Karpas-422 (cell line): Measurements from ENCODE around the gene SORCS2. TPM values are rescaled to one million over a fixed set of nuclear protein-coding genes. Genes with fewer than 3 reads are reported as not detected.

Experiments
- DNase-seq: peaks from one replicate; pipeline ENCODE4 v3.0.0-alpha.2; 2015
- H2AFZ ChIP-seq: fragments of 200-600 bp; sonication (generic); 2 replicates; pipeline ENCODE4 v1.6.1; 2014; ENCODE audit warnings: antibody characterized with exemption, low read length, mixed read lengths
- H3K27ac ChIP-seq: fragments of 200-600 bp; sonication (generic); 2 replicates; pipeline ENCODE4 v1.5.1; 2014; ENCODE audit warnings: mild to moderate bottlenecking, low read length, moderate library complexity
- H3K27me3 ChIP-seq: fragments of 200-600 bp; sonication (generic); 2 replicates; pipeline ENCODE4 v1.6.1; 2014; ENCODE audit warnings: low read length, mixed read lengths
- H3K36me3 ChIP-seq: fragments of 200-600 bp; sonication (generic); 2 replicates; pipeline ENCODE4 v1.6.1; 2014; ENCODE audit warnings: low read length, mixed read lengths; ENCODE audit not compliant: insufficient read depth
- H3K4me1 ChIP-seq: fragments of 200-600 bp; sonication (generic); 2 replicates; pipeline ENCODE4 v1.6.1; 2014; ENCODE audit warnings: mild to moderate bottlenecking, low read length, mixed read lengths
- H3K4me2 ChIP-seq: fragments of 200-600 bp; sonication (generic); 2 replicates; pipeline ENCODE4 v1.6.1; 2014; ENCODE audit warnings: low read length, low read depth, mild to moderate bottlenecking; ENCODE audit not compliant: poor library complexity, severe bottlenecking
- H3K4me3 ChIP-seq: fragments of 200-600 bp; sonication (generic); 2 replicates; pipeline ENCODE4 v1.5.1; 2014; ENCODE audit warnings: mild to moderate bottlenecking, antibody characterized with exemption, low read length, mixed read lengths
- H3K79me2 ChIP-seq: fragments of 200-600 bp; sonication (generic); 2 replicates; pipeline ENCODE4 v1.6.1; 2014; ENCODE audit warnings: mild to moderate bottlenecking, low read length, mixed read lengths
- H3K9ac ChIP-seq: fragments of 200-600 bp; sonication (generic); 2 replicates; pipeline ENCODE4 v1.6.0; 2014; ENCODE audit warnings: low read length
- H3K9me2 ChIP-seq: fragments of 200-600 bp; sonication (generic), shearing (Covaris generic); replicated peaks from 2 replicates; pipeline ENCODE4 v1.6.0; 2014; ENCODE audit warnings: mild to moderate bottlenecking, low read length, moderate library complexity; ENCODE audit not compliant: insufficient read depth
- H3K9me3 ChIP-seq: fragments of 300-700, 200-600 bp; sonication (generic); 2 replicates; pipeline ENCODE4 v1.6.1; 2014; ENCODE audit warnings: low read length, mixed read lengths
- H4K20me1 ChIP-seq: fragments of 200-600 bp; sonication (generic); 2 replicates; pipeline ENCODE4 v1.6.1; 2014; ENCODE audit warnings: mild to moderate bottlenecking, antibody characterized with exemption, low read length, low read depth; ENCODE audit not compliant: insufficient read depth
- total RNA-seq: library from RNA; depleted of rRNA; stranded (reverse); fragments of >200 nt; shearing (Covaris generic); gene quantifications from 2 replicates; pipeline ENCODE4 v1.2.3, GENCODE V29; 2014; ENCODE audit warnings: low replicate concordance

The SORCS2 gene
- total RNA-seq, 1 experiment from 2014 or later = not detected

DNA sequence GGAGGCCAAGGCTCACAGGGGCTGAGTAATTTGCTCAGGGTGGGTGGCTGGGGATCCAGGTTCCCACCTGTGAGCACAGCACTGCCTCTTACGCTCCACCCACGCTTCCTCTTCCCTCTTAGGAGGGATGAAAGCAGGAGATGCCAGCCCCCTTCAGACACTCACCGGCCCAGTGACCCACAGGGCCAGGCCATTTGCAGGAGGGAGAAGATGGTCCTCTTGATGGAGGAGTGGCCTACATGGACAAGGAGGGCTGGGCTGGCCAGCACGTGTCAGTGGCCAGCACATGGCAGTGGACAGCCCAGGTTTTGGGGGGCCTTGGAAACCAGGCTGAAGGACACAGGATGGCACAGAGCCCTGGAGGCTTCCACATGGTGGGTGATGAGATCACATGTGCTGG is 350.4 kb downstream of the SORCS2 start:
- no peaks in the 10 kb centered on the region for H3K79me2 ChIP-seq
- no peaks in the 10 kb centered on the region for H3K9me2 ChIP-seq
- H2AFZ ChIP-seq = no peak overlapping the region
- H3K4me3 ChIP-seq = no peak overlapping the region
- DNase-seq = no peak
- H3K9ac ChIP-seq = no peak overlapping the region
- H3K9me3 ChIP-seq = no peaks in the 10 kb centered on the region; the same call in 1 of the 2 replicates
- no peaks in the 10 kb centered on the region for H3K36me3 ChIP-seq
- no peaks in the 10 kb centered on the region for H4K20me1 ChIP-seq
- no peak overlapping the region for H3K27ac ChIP-seq
- no peaks in the 10 kb centered on the region for H3K4me1 ChIP-seq
- no peak overlapping the region for H3K4me2 ChIP-seq
- H3K27me3 ChIP-seq = no peaks in the 10 kb centered on the region

DNA sequence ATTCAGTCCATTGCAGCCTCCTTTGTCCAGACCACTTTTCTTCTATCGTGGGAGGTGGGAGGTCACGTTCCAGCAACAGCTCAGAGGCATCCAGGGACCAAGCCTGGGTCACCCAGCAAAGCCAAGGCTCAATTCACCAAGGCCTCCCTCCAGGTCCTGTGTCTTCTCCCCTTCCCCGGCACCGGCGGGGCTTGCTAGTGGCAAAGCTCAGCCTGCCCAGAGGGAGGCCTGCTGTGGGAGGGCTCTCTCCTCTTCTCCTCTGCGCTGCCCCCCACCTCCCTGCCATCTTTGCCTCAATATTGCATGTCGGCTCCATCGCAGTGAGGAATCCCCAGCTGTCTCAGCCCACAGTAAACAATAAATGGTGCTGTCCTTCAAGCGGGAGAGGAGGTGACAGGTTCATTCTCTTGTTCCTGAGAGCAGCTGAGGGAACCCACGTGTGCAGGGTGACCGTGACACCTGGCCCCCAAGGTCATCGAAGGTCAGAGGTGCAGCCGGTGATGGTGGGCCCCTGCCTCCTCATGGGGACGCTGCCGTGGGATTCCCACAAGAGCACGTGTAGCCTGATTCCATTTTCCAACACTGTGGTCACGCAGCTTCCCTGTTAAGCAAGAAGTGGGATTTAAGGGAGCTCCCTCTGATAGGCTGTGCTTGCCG is 353.9 kb downstream of the SORCS2 start:
- no peak overlapping the region for H2AFZ ChIP-seq
- H3K4me2 ChIP-seq = no peak overlapping the region
- H3K79me2 ChIP-seq = no peaks in the 10 kb centered on the region
- no peaks in the 10 kb centered on the region for H3K27me3 ChIP-seq
- H3K4me1 ChIP-seq = no peaks in the 10 kb centered on the region
- no peak overlapping the region for H3K4me3 ChIP-seq
- H3K27ac ChIP-seq = no peak overlapping the region
- no peaks in the 10 kb centered on the region for H3K9me3 ChIP-seq
- H3K9me2 ChIP-seq = no peaks in the 10 kb centered on the region
- DNase-seq = peak; percentile 28
- no peak overlapping the region for H3K9ac ChIP-seq
- H3K36me3 ChIP-seq = no peaks in the 10 kb centered on the region
- H4K20me1 ChIP-seq = no peaks in the 10 kb centered on the region

DNA sequence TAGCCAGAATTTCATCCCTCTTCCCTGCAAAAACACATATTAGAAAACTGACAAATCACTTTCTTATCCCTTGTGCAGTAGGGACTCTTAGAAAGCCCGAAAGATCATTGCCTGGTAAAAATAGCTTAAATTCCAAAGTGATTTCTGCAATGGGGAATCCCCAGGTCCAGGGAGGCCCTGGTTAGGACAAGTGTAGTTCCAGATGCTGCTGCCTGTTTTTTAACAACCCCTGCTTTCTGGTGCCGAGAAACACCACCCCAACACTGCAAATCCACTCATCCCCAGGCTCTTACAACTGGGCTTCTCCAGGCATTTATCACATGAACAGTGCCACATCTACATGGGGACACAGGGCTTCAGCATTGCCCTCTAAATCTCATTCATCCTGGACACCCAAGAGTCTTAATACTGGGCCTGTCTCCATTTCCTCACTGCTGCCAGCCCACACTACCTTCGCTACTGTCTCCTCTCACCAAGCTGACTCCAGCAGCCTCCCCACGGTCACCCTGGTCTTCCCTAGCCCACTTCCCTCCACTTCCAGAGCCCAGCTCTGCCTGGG is 354.6 kb downstream of the SORCS2 start:
- no peaks in the 10 kb centered on the region for H3K4me1 ChIP-seq
- no peak overlapping the region for H3K9ac ChIP-seq
- no peaks in the 10 kb centered on the region; the same call in 1 of the 2 replicates for H3K9me3 ChIP-seq
- DNase-seq = no peak
- no peaks in the 10 kb centered on the region for H3K27me3 ChIP-seq
- H3K36me3 ChIP-seq = no peaks in the 10 kb centered on the region
- H3K9me2 ChIP-seq = no peaks in the 10 kb centered on the region
- no peaks in the 10 kb centered on the region for H4K20me1 ChIP-seq
- no peak overlapping the region for H3K27ac ChIP-seq
- H3K4me3 ChIP-seq = no peak overlapping the region
- H3K79me2 ChIP-seq = no peaks in the 10 kb centered on the region
- H3K4me2 ChIP-seq = no peak overlapping the region
- no peak overlapping the region for H2AFZ ChIP-seq

- Histone ChIP-seq H3K79me2 (no peaks in the 10 kb centered on the region), H3K9me2 (no peaks in the 10 kb centered on the region), H3K4me2 (no peak overlapping the region), H3K9me3 (no peaks in the 10 kb centered on the region; the same call in 1 of the 2 replicates), H4K20me1 (no peaks in the 10 kb centered on the region), H3K9ac (no peak overlapping the region), H3K36me3 (no peaks in the 10 kb centered on the region), H3K27ac (no peak overlapping the region), H3K4me1 (no peaks in the 10 kb centered on the region), H3K4me3 (no peak overlapping the region), H3K27me3 (no peaks in the 10 kb centered on the region), H2AFZ (no peak overlapping the region)
- no peak for DNase-seq
Observed at GRCh38 chr4:7547368-7548040, 355.2 kb downstream of the SORCS2 start.

GRCh38 chr4:7549866-7550265 is 357.5 kb downstream of the SORCS2 start:
- Histone ChIP-seq H4K20me1 (no peaks in the 10 kb centered on the region), H3K36me3 (no peaks in the 10 kb centered on the region), H2AFZ (no peak overlapping the region), H3K9ac (no peak overlapping the region), H3K4me3 (no peak overlapping the region), H3K4me1 (no peaks in the 10 kb centered on the region), H3K4me2 (no peak overlapping the region), H3K9me3 (peaks cover 2% of the 10 kb centered on the region), H3K27me3 (no peaks in the 10 kb centered on the region), H3K9me2 (no peaks in the 10 kb centered on the region), H3K79me2 (no peaks in the 10 kb centered on the region), H3K27ac (no peak overlapping the region)
- DNase-seq = no peak

DNA sequence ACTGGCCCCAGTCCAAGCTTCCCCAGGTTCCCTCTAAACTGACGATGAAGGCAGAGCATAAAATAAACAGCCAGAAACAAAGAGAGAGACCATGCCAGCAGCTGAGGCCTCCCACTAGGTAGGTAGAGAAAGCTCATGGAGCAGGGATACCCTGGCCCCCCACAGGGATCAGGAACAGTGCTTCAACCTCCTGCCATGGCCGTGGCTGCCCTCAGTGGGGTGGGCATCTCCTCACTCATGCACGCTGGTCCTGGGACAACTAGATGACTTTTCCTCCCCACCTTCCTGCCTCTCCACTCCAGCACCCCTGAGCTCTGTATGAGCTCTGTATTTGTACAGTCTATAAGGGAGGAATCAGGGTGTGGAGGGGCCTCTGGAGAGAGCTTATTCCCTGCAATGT is 360.1 kb downstream of the SORCS2 start:
- H3K9me2 ChIP-seq = no peaks in the 10 kb centered on the region
- H3K4me2 ChIP-seq = no peak overlapping the region
- H3K4me1 ChIP-seq = no peaks in the 10 kb centered on the region
- no peak overlapping the region for H3K27ac ChIP-seq
- H3K9me3 ChIP-seq = peaks cover 2% of the 10 kb centered on the region
- H3K9ac ChIP-seq = no peak overlapping the region
- H3K79me2 ChIP-seq = no peaks in the 10 kb centered on the region
- no peak for DNase-seq
- no peaks in the 10 kb centered on the region for H3K36me3 ChIP-seq
- H3K27me3 ChIP-seq = no peaks in the 10 kb centered on the region
- no peak overlapping the region for H2AFZ ChIP-seq
- H3K4me3 ChIP-seq = no peak overlapping the region
- H4K20me1 ChIP-seq = no peaks in the 10 kb centered on the region

- no peaks in the 10 kb centered on the region for H3K9me2 ChIP-seq
- no peaks in the 10 kb centered on the region for H3K79me2 ChIP-seq
- H3K27ac ChIP-seq = no peak overlapping the region
- H3K9ac ChIP-seq = no peak overlapping the region
- no peaks in the 10 kb centered on the region for H3K36me3 ChIP-seq
- no peak overlapping the region for H3K4me2 ChIP-seq
- peaks cover 2% of the 10 kb centered on the region for H3K9me3 ChIP-seq
- H2AFZ ChIP-seq = no peak overlapping the region
- no peaks in the 10 kb centered on the region for H3K27me3 ChIP-seq
- no peaks in the 10 kb centered on the region for H4K20me1 ChIP-seq
- no peak overlapping the region for H3K4me3 ChIP-seq
- no peaks in the 10 kb centered on the region for H3K4me1 ChIP-seq
- DNase-seq = no peak
Observed at GRCh38 chr4:7553280-7553679, 360.9 kb downstream of the SORCS2 start.

DNA sequence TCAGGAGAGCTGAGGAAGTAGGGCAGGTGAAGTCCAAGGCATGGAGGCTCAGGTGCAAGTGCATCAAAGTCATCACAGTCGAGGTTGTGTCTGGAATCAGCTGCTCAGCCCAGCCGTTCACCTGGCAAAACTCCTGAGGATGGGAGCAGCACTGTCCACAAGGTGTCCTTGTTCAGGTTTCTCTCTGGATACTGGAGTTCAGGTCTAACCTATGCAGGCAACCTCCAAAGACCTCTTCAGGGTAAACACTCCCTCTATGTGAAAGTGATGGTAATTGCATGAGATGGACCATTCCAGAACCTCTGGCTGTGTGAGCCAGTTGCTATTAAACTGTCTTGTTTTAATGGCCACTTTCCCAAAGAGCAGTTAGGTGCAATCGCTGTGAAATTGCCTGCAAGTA is 362.6 kb downstream of the SORCS2 start:
- no peaks in the 10 kb centered on the region for H3K79me2 ChIP-seq
- H2AFZ ChIP-seq = no peak overlapping the region
- H3K4me3 ChIP-seq = no peak overlapping the region
- no peaks in the 10 kb centered on the region for H4K20me1 ChIP-seq
- DNase-seq = no peak
- H3K9ac ChIP-seq = no peak overlapping the region
- no peaks in the 10 kb centered on the region for H3K27me3 ChIP-seq
- H3K9me2 ChIP-seq = no peaks in the 10 kb centered on the region
- H3K36me3 ChIP-seq = no peaks in the 10 kb centered on the region
- no peak overlapping the region for H3K27ac ChIP-seq
- H3K4me2 ChIP-seq = no peak overlapping the region
- peaks cover 2% of the 10 kb centered on the region for H3K9me3 ChIP-seq
- no peaks in the 10 kb centered on the region for H3K4me1 ChIP-seq
